Measurements from ENCODE around the gene NCMAP.
"Not testable (repeated sequence)": the region's sequence is repeated elsewhere in the genome, so short reads cannot be mapped to it uniquely, and the experiment has no call there.

Gene NCMAP

GRCh38 chr1:24541711-24542346 lies 14.1 kb upstream of the NCMAP start:
- no peak for DNase-seq (ENCODE audit: low read depth in 1 of 2, low spot score in 1 of 2)

DNA sequence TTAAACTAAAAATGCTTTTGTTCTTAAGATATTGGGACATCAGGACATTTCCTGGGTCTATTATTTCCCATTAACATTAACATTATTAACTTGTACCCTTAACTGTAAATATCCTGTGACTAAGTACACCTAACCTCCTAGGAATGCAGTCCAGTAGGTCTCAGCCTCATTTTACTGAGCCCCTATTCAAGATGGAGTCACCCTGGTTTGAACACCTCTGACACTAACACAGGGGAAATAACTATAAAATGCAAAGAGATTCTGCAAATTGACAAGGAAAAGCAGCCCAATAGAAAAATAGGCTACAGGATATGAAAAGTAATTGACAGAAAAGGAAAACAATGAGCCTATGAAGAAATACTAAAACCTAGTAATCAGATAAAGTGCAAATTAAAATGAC lies 11.6 kb upstream of the NCMAP start:
- no peak for DNase-seq (ENCODE audit: low read depth in 1 of 2, low spot score in 1 of 2)

GRCh38 chr1:24545662-24546061 lies 10.2 kb upstream of the NCMAP start:
- DNase-seq (ENCODE audit: low read depth in 1 of 2, low spot score in 1 of 2), result no peak

GRCh38 chr1:24547195-24547594 lies 8.7 kb upstream of the NCMAP start:
- DNase-seq (ENCODE audit: low read depth in 1 of 2, low spot score in 1 of 2), result no peak

DNA sequence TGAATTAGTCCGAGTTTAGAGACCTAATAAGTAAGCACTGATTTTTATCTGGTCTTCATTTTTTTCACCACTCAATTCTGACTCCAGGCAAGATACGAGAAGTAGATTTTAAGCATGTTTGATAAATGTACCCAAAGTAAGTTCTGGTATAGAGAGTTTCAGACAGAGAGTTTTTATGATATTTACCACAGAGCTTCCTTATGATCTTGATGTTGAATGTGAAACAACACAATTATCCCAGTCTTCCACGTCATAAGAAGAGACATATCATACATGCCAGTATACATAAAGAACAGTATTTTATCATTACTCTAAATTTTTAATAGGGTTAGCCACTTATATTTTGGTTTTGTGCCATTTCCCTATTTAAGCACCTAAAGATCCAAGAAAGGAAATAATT lies 7.8 kb upstream of the NCMAP start:
- no peak for DNase-seq (ENCODE audit: low read depth in 1 of 2, low spot score in 1 of 2)

- not testable (repeated sequence) for DNase-seq (ENCODE audit: low read depth in 1 of 2, low spot score in 1 of 2)
Observed at GRCh38 chr1:24549210-24549609, 6.7 kb upstream of the NCMAP start.

GRCh38 chr1:24551290-24551959 lies 4.5 kb upstream of the NCMAP start:
- DNase-seq (ENCODE audit: low read depth in 1 of 2, low spot score in 1 of 2), result no peak

GRCh38 chr1:24551960-24552571 lies 3.8 kb upstream of the NCMAP start:
- no peak for DNase-seq (ENCODE audit: low read depth in 1 of 2, low spot score in 1 of 2)

GRCh38 chr1:24553931-24554330 lies 2.0 kb upstream of the NCMAP start:
- no peak for DNase-seq (ENCODE audit: low read depth in 1 of 2, low spot score in 1 of 2)

- DNase-seq (ENCODE audit: low read depth in 1 of 2, low spot score in 1 of 2), result no peak
Observed at GRCh38 chr1:24554714-24555113, 1.2 kb upstream of the NCMAP start.

- no peak for DNase-seq (ENCODE audit: low read depth in 1 of 2, low spot score in 1 of 2)
Observed at GRCh38 chr1:24556414-24556795, 518 bp downstream of the NCMAP start.

DNA sequence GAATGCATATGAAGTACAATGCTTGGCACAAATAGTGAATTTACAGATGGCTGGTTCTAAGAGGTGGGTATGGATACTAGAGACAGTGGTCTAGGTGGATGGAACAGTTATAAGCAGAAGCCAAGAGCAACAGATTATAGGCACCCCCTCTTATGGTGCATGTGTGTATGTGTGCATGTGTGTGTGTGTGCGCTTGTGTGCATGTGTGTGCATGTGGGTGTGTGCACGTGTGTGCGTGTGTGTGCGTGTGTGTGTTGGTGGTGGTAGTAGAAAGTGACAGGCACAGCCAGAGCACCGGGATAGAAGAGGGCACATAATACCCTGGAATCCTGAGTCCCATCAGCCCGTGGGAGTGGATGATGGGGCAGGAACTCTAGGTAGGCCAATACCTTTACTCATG lies 1.3 kb downstream of the NCMAP start:
- DNase-seq (ENCODE audit: low read depth in 1 of 2, low spot score in 1 of 2), result no peak

DNA sequence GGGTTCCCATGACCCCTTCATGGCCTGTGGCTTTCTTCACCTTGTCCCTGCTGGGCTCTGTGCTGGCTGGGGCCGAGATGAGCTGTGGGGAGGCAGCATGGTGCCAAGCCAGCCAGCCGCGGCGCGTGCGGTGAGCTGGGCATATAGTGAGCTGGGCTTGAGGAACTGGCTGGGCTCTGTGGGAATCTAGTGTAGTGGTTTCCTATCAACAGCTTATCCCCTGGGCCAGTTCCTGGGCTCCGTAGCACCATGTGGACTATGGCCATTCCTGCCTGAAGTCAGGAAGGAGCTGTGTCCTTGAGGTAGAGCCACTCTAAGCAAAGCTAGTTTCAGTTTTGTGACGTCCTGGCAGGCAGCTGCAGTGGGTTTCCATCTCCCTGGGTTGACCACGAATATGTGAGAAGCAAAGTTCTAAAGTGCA lies 1.8 kb downstream of the NCMAP start:
- DNase-seq (ENCODE audit: low read depth in 1 of 2, low spot score in 1 of 2), result no peak

DNA sequence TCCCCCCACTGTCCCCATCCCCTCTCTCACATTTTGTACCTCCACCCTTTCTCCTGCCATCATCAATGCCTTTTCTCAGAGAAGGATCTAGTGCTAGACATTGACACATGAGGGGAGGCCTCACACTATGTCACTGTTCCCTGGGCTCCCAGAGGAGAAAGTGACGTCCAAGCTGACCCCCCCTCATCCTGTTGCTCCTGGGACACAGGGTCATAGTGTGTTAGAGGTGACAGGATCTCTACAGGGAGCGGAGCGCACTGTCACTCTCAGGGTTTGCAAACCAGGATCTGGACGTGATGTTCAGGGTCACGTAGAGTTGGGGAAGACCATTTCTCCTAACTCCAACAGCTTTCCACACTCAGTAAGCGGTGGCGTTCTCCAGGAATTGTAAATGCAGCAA lies 2.6 kb downstream of the NCMAP start:
- DNase-seq (ENCODE audit: low read depth in 1 of 2, low spot score in 1 of 2), result no peak

GRCh38 chr1:24558902-24559791 lies 3.3 kb downstream of the NCMAP start:
- no peak for DNase-seq (ENCODE audit: low read depth in 1 of 2, low spot score in 1 of 2)

DNA sequence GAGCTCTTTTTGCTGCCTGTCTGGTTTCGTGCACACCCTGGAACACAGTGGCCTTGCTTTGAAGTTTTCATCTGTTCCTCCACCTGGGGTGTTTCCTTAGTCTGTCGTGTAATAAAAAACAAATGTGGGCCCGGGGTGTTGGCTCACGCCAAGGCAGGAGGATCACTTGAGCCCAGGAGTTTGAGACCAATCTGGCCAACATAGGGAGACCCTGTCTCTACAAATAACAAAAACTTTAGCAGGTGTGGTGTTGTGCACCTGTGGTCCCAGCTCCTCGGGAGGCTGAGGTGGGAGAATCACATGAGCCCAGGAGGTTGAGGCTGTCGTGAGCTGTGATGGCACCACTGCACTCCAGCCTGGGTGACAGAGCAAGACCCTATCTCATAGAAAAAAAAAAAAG lies 4.5 kb downstream of the NCMAP start:
- no peak for DNase-seq (ENCODE audit: low read depth in 1 of 2, low spot score in 1 of 2)

DNA sequence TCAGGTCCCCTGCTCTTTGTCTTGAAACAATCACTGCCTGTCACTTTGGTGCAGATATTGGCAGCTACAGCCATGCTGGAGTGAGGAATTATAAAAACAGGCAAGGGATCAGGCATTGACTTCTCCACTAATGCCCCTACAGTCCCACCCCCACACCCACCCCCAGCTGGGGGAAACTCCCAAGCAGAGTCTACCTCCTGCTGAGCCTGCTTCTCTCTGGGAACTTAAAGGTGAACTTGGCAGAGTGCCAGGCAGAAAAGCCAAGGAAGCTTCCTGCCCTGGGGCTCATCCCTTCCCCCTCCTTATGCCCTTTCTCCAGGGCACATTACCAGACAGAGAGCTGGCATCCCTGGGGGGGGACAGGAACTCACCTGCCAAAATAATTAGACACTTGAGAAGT lies 6.7 kb downstream of the NCMAP start:
- no peak for DNase-seq (ENCODE audit: low read depth in 1 of 2, low spot score in 1 of 2)

DNA sequence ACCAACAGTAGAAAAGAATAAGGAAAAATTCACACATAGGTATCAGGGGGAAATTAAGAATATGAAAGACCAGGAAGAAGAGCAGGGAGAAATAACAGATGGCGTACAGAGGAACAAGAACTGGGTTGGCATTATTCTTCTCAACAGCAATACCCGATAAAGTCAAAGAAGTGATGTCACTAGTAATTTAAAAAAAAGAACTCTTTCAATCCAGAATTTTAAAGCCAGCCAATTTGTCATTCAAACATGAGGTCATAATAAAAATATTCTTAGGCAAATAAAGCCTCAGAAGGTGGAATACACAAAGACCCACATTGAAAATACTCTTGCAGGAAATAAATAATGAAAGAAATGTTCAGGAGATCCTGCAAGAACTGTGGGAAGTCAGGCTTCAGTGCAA lies 8.8 kb downstream of the NCMAP start:
- DNase-seq (ENCODE audit: low read depth in 1 of 2, low spot score in 1 of 2), result no peak

- no peak for DNase-seq (ENCODE audit: low read depth in 1 of 2, low spot score in 1 of 2)
Observed at GRCh38 chr1:24566236-24566867, 10.5 kb downstream of the NCMAP start.

DNA sequence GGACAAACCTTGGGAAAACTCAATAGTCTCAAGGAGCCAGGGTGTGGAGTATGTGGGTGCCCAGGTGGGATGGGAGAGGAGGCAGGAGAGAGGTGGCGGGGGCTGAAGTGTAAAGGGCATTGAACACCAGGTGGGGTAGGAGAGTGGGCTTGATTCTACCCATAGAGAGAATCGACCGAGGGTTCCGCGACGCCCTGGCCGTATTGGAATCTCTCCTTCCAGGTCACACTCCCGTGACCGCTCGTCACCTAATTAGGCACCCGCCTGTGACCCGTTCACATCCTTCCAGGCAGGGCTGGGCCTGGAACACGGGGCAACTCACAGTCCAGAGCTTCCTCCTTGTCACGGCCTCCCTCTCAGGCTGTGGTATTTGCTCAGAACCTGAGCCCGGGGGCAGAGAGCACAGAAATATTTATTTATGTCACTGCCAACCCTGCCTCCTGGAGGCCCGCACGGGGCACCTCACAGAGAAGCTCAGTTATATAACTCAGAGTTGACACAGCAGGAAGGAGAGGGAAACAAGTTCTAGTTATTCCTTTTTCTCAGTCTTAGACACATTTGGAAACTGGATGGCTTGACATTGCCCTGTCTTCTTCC lies 12.0 kb downstream of the NCMAP start:
- no peak for DNase-seq (ENCODE audit: low read depth in 1 of 2, low spot score in 1 of 2)

GRCh38 chr1:24568475-24568874 lies 12.6 kb downstream of the NCMAP start:
- no peak for DNase-seq (ENCODE audit: low read depth in 1 of 2, low spot score in 1 of 2)
